NCI-H2171 treated with DMSO at 0.1 percent for 48 hours (cell line): Measurements from ENCODE around the gene P3H4.
A peak's percentile ranks its signal among the peaks of the same experiment; 100 is the strongest.

ENCODE experiments used
- DNase-seq: peaks from one replicate; lab custom pipeline; 2025; lab: John Stamatoyannopoulos, UW

The P3H4 gene

DNA sequence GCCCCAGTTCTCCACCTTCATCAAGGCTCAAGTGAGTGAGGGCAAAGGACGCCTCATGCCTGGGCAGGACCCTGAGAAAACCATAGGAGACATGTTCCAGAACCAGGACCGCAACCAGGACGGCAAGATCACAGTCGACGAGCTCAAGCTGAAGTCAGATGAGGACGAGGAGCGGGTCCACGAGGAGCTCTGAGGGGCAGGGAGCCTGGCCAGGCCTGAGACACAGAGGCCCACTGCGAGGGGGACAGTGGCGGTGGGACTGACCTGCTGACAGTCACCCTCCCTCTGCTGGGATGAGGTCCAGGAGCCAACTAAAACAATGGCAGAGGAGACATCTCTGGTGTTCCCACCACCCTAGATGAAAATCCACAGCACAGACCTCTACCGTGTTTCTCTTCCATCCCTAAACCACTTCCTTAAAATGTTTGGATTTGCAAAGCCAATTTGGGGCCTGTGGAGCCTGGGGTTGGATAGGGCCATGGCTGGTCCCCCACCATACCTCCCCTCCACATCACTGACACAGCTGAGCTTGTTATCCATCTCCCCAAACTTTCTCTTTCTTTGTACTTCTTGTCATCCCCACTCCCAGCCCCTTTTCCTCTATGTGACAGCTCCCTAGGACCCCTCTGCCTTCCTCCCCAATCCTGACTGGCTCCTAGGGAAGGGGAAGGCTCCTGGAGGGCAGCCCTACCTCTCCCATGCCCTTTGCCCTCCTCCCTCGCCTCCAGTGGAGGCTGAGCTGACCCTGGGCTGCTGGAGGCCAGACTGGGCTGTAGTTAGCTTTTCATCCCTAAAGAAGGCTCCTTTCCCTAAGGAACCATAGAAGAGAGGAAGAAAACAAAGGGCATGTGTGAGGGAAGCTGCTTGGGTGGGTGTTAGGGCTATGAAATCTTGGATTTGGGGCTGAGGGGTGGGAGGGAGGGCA lies 10.7 kb upstream of the P3H4 start:
- no peak for DNase-seq

DNA sequence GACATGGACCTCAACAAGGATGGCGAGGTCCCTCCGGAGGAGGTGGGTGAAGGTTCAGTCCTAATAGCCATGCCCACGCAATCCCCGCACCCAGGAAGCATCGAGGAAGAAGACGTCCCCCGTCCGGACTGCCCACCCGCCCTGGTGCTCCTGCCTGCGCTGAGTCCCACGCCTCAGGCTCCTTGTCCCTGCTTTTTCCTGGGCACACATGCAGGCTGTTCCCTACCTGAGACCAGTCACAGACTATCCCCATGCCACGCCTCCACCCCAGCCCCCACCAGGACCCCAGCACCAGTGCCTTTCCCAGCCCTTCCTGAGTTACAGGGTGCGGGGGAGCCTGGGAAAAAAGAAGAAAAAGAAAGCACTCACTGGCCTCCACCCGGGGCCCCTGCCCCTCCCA lies 10.0 kb upstream of the P3H4 start:
- DNase-seq, result no peak

DNA sequence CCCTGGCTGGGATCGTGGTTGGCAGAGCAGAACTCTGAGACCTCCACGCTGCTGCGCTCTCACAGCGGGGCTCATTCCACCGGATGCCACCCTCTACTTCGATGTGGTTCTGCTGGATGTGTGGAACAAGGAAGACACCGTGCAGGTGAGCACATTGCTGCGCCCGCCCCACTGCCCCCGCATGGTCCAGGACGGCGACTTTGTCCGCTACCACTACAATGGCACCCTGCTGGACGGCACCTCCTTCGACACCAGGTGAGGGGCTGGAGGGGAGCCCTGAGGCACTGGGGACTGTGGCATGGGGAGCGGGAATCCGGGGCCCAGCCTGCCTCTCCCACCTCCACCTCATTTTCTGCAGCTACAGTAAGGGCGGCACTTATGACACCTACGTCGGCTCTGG lies 6.3 kb upstream of the P3H4 start:
- no peak for DNase-seq

DNA sequence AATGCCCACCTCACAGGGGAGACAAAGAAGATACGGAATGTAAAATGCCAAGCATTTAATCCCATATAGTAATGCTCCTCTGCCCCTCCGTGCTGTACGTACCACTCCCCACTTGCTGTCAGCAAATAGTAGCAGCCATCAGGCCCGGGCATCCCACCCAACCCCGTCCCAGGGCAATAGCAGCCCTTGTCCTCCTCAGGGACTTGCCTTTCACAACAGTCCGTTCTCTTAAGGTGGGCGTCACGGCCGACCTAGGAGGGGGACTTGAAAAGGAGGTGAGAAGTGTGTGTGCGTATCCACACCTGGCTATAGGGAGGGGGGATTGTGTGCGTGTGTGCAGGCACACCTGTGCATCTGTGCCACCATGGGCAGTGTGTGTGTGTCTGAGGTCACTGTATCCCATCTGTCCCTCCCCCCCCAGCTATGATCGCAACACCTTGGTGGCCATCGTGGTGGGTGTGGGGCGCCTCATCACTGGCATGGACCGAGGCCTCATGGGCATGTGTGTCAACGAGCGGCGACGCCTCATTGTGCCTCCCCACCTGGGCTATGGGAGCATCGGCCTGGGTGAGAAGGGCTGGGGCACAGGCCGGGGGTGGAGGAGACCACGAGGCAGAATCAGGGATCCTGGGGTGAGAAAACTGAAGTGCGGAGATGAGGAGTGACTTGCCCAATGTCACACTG lies 5.0 kb upstream of the P3H4 start:
- DNase-seq, result no peak

DNA sequence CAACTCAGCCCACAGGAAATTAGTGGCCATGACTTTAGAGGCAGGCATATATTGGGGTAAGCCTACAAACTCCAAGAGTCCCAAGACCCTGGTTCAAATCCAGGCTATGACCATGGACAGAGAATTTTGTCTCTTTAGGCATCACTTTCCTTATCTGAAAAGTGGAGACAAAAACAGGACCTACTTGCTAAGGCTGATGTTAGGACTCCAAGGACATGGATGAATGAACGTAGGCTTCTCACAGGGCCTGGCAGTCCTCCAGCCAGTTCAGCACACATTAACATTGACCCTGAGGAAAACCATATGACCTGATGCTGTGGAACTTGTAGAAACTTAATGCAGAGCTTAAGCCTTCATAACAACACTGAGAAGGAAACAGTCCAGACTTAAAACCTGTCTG lies 2.4 kb upstream of the P3H4 start:
- no peak for DNase-seq

DNA sequence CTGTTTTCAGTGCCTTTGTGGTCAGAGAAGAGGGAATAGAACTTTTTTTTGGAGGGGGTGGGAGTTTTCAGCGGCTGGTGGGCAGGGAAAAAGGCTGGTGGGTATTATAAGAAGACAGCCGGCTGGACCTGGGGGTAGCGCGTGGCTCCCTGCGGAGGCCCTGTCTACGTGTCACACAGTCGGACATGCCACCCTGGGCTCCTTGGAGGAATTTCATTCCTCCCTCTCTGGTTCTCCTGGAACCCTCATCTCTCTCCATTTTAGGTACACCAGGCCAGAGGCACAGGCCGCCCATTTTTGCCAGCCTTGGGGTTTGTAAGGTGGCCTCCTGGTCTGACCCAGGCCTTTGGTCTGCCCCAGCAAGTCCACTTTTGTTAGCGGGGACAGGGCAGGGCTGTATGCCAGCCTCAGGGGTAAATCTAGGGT lies 2.0 kb upstream of the P3H4 start:
- no peak for DNase-seq

DNA sequence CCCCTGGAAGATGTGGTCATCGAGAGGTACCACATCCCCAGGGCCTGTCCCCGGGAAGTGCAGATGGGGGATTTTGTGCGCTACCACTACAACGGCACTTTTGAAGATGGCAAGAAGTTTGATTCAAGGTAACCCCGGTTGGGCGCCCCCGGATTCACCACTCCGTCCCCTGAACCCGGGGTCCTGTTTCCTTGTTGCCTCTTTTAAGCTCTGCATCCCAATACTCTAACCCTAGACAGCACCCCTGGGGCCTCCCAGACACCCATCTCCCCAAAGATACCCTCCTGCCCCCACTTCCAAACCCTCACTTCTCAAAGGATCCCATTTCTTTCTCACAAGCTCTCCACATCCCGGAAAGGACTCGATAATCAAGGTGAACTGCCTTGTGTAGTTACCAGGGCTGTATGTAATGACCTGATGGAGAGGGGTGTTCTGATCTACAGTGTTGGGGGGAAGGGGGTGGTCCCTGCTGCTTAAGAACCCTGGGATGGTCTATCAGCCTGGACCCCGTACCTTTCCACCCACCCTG lies 1.5 kb upstream of the P3H4 start:
- no peak for DNase-seq

DNA sequence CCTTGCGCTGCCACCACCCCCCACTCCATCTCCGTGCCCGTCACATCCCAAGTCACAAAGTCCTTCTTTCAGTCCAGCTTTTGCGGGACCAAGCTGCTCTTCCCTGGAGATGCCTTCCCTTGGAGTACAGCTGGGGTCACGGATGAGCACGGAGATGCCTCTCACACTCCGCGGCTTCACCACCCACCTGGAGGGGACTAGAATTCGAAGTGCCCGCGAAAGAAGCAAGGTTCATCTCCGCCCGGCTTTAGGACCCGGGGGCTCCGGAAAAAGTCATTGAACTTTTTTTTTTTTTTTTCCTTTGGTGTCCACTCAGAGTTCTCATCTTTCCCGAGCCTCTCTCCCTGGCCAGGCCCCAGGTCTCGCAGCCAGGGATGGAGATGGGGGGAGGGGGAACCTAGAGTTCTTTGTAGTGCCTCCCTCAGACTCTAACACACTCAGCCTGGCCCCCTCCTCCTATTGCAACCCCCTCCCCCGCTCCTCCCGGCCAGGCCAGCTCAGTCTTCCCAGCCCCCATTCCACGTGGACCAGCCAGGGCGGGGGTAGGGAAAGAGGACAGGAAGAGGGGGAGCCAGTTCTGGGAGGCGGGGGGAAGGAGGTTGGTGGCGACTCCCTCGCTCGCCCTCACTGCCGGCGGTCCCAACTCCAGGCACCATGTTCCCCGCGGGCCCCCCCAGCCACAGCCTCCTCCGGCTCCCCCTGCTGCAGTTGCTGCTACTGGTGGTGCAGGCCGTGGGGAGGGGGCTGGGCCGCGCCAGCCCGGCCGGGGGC lies 817 bp upstream of the P3H4 start, which contains the start of gene FKBP10:
FKBP10 (plus strand) TSS at position 624 of the 771 bp plus-strand sequence; CDS start at position 655, 31 bp downstream.
- peak; percentile 55 for DNase-seq

DNA sequence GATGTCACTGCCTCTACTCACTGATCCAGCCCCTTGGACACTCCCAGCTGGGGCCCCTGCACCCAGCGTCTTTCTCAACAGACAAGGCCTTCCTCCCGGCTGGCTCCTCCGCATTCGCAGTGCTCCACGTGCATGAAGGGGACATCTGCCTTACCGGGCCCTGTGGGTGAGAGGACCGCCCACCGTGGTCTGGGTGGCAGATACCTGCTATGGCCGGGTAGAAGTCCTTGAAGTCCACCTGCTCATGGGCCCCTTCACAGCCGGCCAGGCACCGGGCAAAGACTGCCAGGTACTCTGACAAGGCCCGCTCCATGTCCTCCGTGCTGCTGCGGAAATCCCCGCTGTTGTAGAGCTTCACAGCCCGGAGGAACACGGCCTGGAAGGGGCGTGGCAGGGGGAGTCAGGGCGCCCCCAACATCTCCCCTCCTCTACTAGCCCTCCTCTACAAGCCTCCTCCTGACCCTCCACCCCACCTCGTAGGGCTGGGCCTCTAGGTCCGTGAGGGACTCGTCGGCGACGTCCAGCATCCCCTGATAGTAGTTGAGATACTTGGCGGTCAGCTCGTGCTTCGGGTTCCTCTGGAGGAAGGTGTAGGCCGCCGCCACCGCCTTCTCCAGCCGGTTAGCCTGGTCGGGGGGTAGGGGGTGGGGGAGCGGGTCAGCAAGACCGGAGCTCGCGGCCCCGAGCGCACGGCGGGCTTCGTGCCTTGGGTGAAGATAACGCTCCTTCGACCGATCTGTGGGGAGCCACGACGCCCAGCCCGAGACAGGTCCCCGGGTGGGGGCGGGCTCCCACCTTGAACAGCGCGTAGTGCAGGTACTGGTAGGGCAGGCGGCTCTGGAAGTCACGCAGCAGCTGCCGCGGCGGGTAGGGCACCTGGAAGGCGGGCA lies 845 bp downstream of the P3H4 start:
- peak; percentile 61 for DNase-seq

DNA sequence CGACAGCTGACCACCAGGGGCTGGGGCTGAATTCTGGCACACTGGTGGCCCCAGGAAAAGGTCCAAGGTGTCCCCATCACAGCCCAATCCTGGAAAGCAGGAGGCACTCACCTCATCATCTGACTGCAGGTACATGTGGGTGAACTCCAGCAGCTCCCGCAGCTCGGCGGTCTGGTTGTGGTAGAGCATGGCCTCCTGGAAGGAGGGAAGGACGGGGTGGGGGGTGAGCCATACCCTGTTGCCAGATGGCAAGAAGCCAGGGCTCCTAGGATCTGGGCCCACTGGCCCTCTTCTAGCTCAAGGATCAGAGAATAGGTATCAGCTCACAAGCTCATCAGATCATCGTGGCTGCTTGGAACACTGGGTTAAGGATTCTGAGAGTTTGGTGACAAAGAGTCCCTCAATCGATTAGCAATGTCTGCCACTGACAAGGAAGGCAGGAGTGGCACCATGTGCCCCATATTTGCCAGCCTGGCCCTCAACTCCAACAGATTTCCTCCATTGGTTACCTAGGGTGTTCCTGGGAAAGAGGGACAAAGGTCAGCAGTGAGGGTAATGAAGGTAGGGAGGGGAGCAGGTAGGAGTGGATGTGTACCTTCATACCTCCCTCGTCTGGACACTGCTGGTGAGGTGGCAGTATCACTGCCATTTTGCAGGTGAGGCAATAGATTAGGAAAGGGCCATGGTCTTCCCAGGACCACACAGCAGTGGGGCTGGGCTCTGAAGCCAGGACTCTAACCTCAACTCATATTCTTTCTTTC lies 4.9 kb downstream of the P3H4 start:
- no peak for DNase-seq

DNA sequence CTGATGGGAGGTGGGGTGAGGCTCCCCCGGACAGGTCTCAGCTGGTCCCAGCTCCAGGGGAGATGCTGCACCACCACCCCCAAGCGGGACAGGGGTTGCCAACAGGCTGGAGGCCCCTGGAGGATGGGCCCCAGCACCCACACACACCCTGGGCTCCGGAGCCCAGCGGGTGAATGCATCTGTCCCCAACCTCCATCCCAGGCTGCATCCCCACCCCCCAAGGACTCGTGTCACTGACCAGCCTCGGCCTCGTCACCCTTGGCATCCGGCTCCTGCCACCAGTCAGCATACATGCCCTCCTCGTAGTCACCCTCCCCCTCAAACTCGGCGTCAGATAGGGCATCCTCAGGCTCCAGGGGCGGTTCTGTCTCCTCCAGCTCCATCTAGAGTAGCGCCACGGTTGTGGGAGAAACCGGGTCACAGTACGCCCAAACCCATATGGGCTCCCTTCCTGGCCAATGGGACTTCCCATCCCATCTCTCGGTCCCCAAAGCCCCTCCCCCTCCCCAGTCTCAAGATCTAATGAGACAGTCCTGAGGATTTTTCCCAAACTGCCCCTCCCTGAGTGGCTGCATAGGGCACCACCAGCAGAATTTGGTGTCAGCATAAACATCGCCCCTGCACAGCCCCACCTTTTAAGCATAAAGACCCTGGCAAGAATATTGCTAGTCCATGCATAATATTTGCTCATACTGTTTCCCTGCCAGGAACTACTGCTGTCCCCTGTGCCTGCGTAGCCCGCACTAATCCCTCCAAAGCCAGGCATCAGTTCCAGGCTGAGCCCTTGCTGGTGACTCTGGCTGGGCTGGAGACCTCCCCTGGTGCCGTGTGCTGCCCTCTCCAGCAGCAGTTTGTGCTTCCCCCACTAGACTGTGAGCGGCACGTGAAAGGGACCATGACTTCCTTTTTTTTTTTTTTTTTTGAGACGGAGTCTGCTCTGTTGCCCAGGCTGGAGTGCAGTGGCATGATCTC lies 8.4 kb downstream of the P3H4 start:
- no peak for DNase-seq

DNA sequence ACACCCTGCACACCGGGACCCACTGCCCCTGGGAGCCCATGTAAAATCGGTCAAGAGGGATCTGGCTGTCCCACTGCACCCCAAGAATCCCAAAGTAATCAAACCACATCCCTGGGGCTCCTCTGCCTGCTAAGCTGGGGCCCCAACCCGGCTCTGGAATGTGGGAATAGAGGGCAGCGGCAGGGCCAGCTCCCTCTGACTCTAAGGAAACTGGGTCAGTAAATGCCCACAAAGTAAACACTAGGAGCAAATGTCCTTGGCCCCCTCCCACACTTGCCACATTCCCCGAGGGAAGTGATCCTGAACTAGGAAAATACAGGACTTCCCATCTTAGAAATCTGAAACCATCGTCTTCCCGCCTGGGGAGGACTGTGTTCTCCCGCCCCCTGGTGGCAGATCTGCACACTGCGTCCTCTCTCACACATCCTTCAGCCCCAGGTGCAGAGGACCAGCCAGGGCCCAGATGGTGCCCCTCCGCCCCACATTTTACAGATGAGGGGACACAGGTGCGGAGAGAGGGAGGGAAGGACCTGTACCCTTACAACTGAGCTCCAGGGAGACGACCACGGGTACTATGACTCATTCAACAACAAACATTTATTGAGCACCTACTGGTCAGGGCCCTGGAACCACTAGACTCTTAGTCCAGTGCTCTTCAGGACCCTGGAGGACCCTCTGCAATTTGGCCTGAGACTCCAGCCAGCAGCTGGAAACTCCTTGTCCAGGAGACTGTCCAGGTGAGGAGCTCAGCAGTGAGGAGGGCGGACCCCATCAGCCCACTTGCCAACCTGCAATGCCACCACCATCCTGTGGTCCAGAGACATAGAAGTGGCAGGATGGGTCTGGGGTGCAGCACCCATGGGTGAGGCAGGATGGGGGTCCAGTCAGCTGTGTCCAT lies 10.1 kb downstream of the P3H4 start:
- DNase-seq, result peak; percentile 90

DNA sequence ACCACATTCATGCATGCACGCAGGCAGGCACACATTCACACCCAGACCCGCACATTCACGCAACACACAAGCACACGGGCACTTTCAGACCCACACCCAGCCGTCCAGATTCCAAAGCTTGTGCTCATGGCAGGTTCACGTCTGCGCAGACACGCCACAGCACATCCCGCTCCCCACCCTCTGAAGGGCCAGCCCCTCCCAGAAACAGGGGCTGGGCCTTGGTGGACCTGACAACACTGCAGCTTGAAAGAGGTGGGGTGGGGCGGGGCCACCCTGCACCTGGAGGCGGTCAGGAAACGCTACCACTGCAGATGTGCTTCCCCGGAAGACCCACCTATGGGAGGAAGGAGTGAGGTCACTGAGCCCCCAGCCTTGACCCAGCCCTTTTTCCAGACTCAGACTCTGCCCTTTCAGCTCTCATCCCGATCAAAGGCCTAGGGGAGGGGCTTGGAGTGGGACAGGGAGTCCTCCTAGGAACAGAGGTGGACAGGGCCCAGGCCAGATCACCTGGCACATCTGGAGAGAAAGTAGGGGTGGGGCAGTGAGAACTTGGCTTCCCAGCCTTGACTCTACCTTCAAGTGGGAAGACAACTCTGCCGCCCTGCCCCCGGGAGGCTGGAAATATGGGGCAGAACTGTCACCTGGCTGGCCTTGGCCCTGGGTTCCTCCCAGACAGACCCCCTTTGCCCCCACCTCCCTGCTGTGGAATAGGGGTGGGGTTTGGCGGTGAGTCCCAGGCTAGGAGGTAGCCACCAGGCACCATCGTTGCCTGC lies 11.0 kb downstream of the P3H4 start:
- no peak for DNase-seq

DNA sequence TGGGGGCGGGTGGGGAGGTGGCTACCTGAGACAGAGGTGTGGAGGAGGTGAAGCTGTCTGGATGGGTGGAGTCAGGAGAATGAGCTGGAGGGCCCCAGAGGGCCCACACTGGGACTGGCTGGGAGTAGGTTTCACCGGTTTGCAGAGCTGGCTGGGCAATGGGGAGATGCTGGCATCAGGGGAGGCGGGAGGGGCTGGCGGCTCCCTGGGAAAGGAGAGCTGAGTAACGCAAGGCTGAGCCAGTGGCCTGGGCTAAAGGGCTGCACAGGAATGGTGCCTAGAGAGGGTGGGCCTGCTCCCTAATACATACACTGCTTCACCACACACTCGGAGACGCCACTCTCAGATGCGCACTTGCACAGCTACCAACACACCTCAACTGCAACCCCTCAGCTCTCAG lies 12.4 kb downstream of the P3H4 start:
- no peak for DNase-seq

DNA sequence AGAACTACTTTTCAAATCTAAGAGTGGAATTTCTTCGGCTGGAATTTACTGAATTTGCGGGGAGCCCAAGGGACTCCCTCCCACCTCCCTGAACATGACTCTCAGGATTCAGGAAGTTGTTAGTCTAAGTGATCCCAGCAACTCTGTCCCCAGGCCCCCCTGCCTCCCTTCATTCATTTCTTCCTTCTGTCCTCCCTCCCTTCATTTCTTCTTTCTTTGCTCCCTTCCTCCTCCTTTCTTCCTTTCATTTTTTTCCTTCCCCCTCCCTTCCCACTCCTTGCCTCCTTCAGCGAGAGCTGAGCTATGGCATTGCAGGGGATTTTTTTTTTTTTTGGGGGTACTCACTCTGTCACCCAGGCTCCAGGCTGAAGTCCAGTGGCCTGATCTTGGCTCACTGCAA lies 14.4 kb downstream of the P3H4 start:
- no peak for DNase-seq

DNA sequence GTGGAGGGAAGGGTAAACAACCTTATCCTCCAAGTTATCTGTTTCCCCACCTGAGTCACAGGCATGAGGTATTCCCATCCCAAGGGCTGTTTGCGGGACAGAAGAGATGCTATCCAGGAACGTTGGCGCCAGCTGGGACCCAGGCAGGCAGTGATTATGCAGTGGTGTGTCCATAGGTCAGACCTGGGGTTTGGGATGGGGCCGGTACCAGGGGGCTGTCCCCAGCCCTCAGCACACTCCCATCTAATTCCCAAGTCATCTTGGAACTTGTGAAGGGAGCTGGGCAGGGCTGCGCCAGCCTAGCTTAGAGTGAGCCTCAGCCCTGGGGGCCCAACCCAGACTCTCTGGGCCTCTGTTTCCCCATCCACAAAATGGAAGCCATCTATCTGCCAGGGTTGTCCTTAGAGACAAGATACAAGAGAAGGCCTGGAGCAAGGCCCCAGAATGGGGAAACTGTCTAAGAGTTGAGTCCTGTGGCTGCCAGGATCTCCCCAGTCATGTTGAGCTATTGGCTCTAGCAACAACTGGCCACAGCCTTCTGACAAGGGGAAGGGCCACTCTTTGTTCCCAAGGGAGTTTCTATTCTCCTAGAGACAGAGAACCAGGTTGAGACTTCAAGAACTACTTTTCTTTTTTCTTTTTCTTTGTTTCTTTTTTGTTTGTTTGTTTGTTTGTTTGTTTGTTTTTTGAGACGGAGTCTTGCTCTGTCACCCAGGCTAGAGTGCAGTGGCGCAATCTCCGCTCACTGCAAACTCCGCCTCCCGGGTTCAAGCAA lies 15.4 kb downstream of the P3H4 start:
- DNase-seq, result no peak

DNA sequence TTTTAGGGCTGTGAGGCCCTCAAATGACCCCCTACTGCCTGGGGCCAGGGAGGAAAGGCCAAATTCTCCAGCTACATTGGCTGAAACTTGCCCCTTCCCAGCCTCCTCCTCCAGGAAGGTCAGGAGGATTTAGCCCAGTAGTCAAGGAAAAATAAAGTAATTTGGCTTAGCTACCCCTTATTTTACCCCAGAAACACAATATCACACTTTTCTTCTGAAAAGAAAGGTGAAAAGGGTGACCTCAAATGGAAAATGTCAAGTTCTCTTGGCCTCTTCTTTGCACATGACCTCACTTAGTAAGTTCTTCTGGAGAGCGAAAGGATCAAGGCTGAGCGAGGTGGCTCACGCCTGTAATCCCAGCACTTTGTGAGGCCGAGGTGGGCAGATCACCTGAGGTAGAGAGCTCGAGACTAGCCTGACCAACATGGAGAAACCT lies 17.2 kb downstream of the P3H4 start:
- DNase-seq, result no peak
